Measurements from ENCODE around the gene TRIM41. TPM values are rescaled to one million over a fixed set of nuclear protein-coding genes. Genes with fewer than 3 reads are reported as not detected.

TRIM41 gene
- total RNA-seq, 3 donors from 2014 or later, result 14.1 to 16.0 (median 15.1) TPM

- intact Hi-C loops (cut with DNase I; ENCODE audit: low total_unique reads), result no loop called here
- Histone ChIP-seq H3K27ac (peak overlapping the region; percentile 93 to 94), H3K9me3 (no peaks in the 10 kb centered on the region), H3K4me1 (no peaks in the 10 kb centered on the region), H3K4me3 (peak overlapping the region; percentile 66 to 85 (median 74)), H3K36me3 (no peaks in the 10 kb centered on the region), H3K27me3 (no peaks in the 10 kb centered on the region)
- no peak for DNase-seq (ENCODE audit: low spot score in 2 of 2)
- TF ChIP-seq, protein P1, sequence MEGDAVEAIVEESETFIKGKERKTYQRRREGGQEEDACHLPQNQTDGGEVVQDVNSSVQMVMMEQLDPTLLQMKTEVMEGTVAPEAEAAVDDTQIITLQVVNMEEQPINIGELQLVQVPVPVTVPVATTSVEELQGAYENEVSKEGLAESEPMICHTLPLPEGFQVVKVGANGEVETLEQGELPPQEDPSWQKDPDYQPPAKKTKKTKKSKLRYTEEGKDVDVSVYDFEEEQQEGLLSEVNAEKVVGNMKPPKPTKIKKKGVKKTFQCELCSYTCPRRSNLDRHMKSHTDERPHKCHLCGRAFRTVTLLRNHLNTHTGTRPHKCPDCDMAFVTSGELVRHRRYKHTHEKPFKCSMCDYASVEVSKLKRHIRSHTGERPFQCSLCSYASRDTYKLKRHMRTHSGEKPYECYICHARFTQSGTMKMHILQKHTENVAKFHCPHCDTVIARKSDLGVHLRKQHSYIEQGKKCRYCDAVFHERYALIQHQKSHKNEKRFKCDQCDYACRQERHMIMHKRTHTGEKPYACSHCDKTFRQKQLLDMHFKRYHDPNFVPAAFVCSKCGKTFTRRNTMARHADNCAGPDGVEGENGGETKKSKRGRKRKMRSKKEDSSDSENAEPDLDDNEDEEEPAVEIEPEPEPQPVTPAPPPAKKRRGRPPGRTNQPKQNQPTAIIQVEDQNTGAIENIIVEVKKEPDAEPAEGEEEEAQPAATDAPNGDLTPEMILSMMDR (IDR thresholded peaks at IDR 0.05), result no peak
- TF ChIP-seq POLR2AphosphoS5 (IDR thresholded peaks at IDR 0.05) (no peak), POLR2A (IDR thresholded peaks at IDR 0.05) (no peak)
These were observed 1.5 kb downstream of the TRIM41 start for GRCh38 chr5:181224390-181225229.

GRCh38 chr5:181229996-181230395 is 6.9 kb downstream of the TRIM41 start:
- H3K36me3 ChIP-seq, result no peaks in the 10 kb centered on the region
- intact Hi-C loops (cut with DNase I; ENCODE audit: low total_unique reads), result no loop called here
- TF ChIP-seq, protein P1 (IDR thresholded peaks at IDR 0.05), result no peak
- no peak for TF ChIP-seq POLR2AphosphoS5 (IDR thresholded peaks at IDR 0.05)
- no peak for TF ChIP-seq POLR2A (IDR thresholded peaks at IDR 0.05)

DNA sequence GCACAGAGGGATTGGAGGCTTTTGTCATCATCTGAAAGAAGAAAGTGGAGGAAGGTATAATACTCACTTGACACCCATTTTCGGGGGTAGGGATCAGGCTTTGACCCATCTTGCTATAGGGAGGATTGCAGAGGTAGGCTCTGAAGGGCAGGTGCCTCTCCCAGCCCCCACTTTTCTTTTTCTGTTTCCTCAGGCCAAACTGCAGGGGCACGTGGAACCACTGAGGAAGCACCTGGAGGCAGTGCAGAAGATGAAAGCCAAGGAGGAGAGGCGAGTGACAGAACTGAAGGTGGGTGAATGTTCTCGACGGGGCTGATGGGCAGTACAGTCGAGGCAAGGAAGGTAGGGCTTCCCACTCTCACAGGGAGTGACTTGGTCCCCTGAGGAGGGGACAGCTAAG is 7.5 kb downstream of the TRIM41 start:
- H3K27me3 ChIP-seq, result no peaks in the 10 kb centered on the region
- no peak overlapping the region for H3K27ac ChIP-seq
- intact Hi-C loops (cut with DNase I; ENCODE audit: low total_unique reads), result no loop called here
- no peaks in the 10 kb centered on the region for H3K9me3 ChIP-seq
- H3K36me3 ChIP-seq, result no peaks in the 10 kb centered on the region
- H3K4me1 ChIP-seq, result no peaks in the 10 kb centered on the region
- H3K4me3 ChIP-seq, result no peak overlapping the region
- no peak for TF ChIP-seq POLR2A (IDR thresholded peaks at IDR 0.05)
- TF ChIP-seq, protein P1 (IDR thresholded peaks at IDR 0.05), result no peak
- TF ChIP-seq POLR2AphosphoS5 (IDR thresholded peaks at IDR 0.05), result no peak
- DNase-seq (ENCODE audit: low spot score in 2 of 2), result no peak

More at GRCh38 chr5:181229996-181230395, 6.9 kb downstream of the TRIM41 start:
- Histone ChIP-seq H3K9me3 (no peaks in the 10 kb centered on the region), H3K4me1 (no peaks in the 10 kb centered on the region), H3K27me3 (no peaks in the 10 kb centered on the region), H3K4me3 (no peak overlapping the region), H3K27ac (no peak overlapping the region)
- no peak for DNase-seq (ENCODE audit: low spot score in 2 of 2)

DNA sequence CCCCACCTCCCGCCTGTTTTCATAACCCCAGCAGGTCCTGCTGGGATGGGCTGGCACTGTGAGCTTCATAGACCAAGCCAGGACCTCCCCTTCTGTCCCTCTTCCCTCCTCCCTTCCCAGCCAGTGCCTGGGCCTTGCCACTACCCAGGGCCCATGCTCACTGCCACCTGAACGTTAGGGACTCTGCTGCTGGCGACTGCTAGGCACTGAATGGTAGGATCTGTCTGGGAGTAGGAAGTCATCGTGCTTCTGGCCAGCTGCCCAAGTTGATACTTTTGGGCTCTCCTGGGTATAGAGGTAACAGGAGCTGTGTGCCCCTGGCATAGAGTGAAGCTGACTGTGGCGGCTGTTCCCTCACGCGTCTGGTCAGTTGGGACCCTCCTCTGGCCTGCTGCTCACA is 8.4 kb downstream of the TRIM41 start:
- H3K27ac ChIP-seq, result no peak overlapping the region
- no peaks in the 10 kb centered on the region for H3K4me1 ChIP-seq
- no peak for DNase-seq (ENCODE audit: low spot score in 2 of 2)
- H3K27me3 ChIP-seq, result no peaks in the 10 kb centered on the region
- TF ChIP-seq, protein P1 (IDR thresholded peaks at IDR 0.05), result no peak
- TF ChIP-seq POLR2A (IDR thresholded peaks at IDR 0.05) (no peak), POLR2AphosphoS5 (IDR thresholded peaks at IDR 0.05) (no peak)
- H3K36me3 ChIP-seq, result no peaks in the 10 kb centered on the region
- no peaks in the 10 kb centered on the region for H3K9me3 ChIP-seq
- intact Hi-C loops (cut with DNase I; ENCODE audit: low total_unique reads), result no loop called here
- H3K4me3 ChIP-seq, result no peak overlapping the region

- Histone ChIP-seq H3K9me3 (no peaks in the 10 kb centered on the region), H3K4me3 (no peak overlapping the region), H3K36me3 (no peaks in the 10 kb centered on the region), H3K4me1 (no peaks in the 10 kb centered on the region), H3K27ac (no peak overlapping the region), H3K27me3 (no peaks in the 10 kb centered on the region)
- no peak for DNase-seq (ENCODE audit: low spot score in 2 of 2)
- intact Hi-C loops (cut with DNase I; ENCODE audit: low total_unique reads), result no loop called here
- no peak for TF ChIP-seq POLR2A (IDR thresholded peaks at IDR 0.05)
These were observed 9.5 kb downstream of the TRIM41 start for GRCh38 chr5:181232593-181232992.

Measured in breast epithelium (tissue), 4 donors.